GM18870 (cell line): ENCODE measurements around the gene FAM83G.

Experiments used
- ATAC-seq: cut with Tn5 transposase; IDR thresholded peaks from one replicate; pipeline ENCODE4 v1.9.1; 2021; ENCODE audit warnings: moderate library complexity; ENCODE audit not compliant: unreplicated experiment

The FAM83G gene

GRCh38 chr17:18970582-18971480, 33.7 kb downstream of the FAM83G start:
- no peak for ATAC-seq

GRCh38 chr17:18968945-18969887, 35.3 kb downstream of the FAM83G start:
- no peak for ATAC-seq

- no peak for ATAC-seq
Observed at GRCh38 chr17:18968345-18968744, 36.2 kb downstream of the FAM83G start.

- ATAC-seq: no peak
Observed at GRCh38 chr17:18967916-18968315, 36.6 kb downstream of the FAM83G start.

GRCh38 chr17:18966831-18967624, 37.5 kb downstream of the FAM83G start:
- no peak for ATAC-seq

- no peak for ATAC-seq
Observed at GRCh38 chr17:18965530-18966236, 38.9 kb downstream of the FAM83G start.

- ATAC-seq: no peak
Observed at GRCh38 chr17:18964550-18964949, 40.0 kb downstream of the FAM83G start.

- no peak for ATAC-seq
Observed at GRCh38 chr17:18964018-18964351, 40.6 kb downstream of the FAM83G start.

- ATAC-seq: no peak
Observed at GRCh38 chr17:18963126-18964017, 41.2 kb downstream of the FAM83G start.

GRCh38 chr17:18962494-18962815, 42.1 kb downstream of the FAM83G start:
- ATAC-seq: no peak

- no peak for ATAC-seq
Observed at GRCh38 chr17:18961634-18962493, 42.7 kb downstream of the FAM83G start.

GRCh38 chr17:18960803-18961511, 43.6 kb downstream of the FAM83G start:
- no peak for ATAC-seq

GRCh38 chr17:18960241-18960665, 44.3 kb downstream of the FAM83G start:
- ATAC-seq: no peak

GRCh38 chr17:18959845-18960240, 44.7 kb downstream of the FAM83G start:
- ATAC-seq: no peak

- ATAC-seq: no peak
Observed at GRCh38 chr17:18959071-18959844, 45.3 kb downstream of the FAM83G start.

- ATAC-seq: no peak
Observed at GRCh38 chr17:18958611-18959010, 46.0 kb downstream of the FAM83G start.

- ATAC-seq: no peak
Observed at GRCh38 chr17:18957831-18958230, 46.7 kb downstream of the FAM83G start.
